Fibroblast of lung (primary cell): ENCODE data around the gene MYO7A.

Experiments used
- CTCF ChIP-seq, 2 donors: IDR thresholded peaks in 1 of 2; conservative IDR thresholded peaks in 1 of 2; 1 replicate in 1 of 2; 2 replicates in 1 of 2; pipeline ENCODE4 v1.5.1; 2011 to 2012; ENCODE audit warnings: low read length in 2 of 2, control low read depth in 1 of 2, inconsistent platforms in 1 of 2, low read depth in 1 of 2, mild to moderate bottlenecking in 1 of 2
- EZH2 ChIP-seq: IDR thresholded peaks from 2 replicates; pipeline ENCODE4 v1.5.1; 2012; ENCODE audit warnings: low read length, control low read depth, mild to moderate bottlenecking; ENCODE audit errors: missing control alignments

GRCh38 chr11:77236901-77237300, 108.9 kb downstream of the MYO7A start:
- TF ChIP-seq CTCF (conservative IDR thresholded peaks at IDR 0.05 in 1 of 2, IDR thresholded peaks at IDR 0.05 in 1 of 2; ENCODE audit: low read depth in 1 of 2, low read length in 2 of 2) (no peak), EZH2 (no peak)
